NCI-H1105 treated with DMSO at 0.1 percent for 48 hours (cell line): ENCODE results near the gene GNAS-AS1.
"Not testable (repeated sequence)": the region's sequence is repeated elsewhere in the genome, so short reads cannot be mapped to it uniquely, and the experiment has no call there.

Experiments used
- DNase-seq: peaks from one replicate; lab custom pipeline; 2025; lab: John Stamatoyannopoulos, UW

Gene GNAS-AS1

GRCh38 chr20:58835231-58835630, 15.5 kb downstream of the GNAS-AS1 start:
- no peak for DNase-seq

- DNase-seq = peak; percentile 96
These were observed 16.8 kb downstream of the GNAS-AS1 start for GRCh38 chr20:58833921-58834320.

- no peak for DNase-seq
These were observed 18.2 kb downstream of the GNAS-AS1 start for GRCh38 chr20:58832457-58832856.

DNA sequence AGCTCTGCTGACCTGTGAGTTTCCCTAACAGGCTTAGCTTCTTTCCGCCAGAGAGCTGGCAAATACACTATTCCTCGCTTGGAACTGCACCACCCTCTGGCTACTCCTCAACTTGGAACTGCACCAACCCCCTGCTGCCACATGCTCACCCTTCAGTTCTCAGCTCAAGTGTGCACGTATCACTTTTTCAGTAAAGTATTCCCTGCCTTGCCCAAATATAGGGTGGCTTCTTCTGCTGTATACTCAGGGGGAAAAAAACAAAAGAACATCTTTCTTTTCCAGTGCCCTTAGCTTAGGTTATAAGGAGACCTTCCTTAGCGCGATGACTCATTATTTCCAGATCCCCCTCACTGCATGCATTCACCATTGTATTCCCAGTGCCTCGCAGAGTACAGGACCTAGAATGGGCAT, 21.2 kb downstream of the GNAS-AS1 start:
- DNase-seq = no peak

GRCh38 chr20:58828804-58829203, 21.9 kb downstream of the GNAS-AS1 start:
- not testable (repeated sequence) for DNase-seq

- DNase-seq = no peak
These were observed 22.6 kb downstream of the GNAS-AS1 start for GRCh38 chr20:58828136-58828535.

GRCh38 chr20:58826271-58826670, 24.4 kb downstream of the GNAS-AS1 start:
- DNase-seq = no peak

DNA sequence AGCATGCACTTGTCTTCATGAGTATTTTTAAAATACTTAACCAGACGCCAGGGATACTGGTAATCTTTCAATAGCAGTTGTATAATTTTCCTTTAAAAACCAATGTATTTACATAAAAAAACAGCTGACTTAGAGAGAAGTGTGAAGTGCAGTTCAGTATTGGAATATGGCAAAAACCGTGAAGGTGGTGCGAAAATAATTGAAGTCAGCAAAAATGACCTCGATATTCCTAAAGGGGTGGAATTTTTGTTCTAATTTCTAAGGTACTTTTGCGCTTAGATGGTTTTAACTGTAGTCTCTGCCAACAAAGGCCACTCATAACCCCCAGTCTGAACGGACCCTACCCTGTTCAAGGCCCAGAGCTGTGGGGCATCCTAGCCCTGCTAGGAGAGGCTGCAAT, 25.3 kb downstream of the GNAS-AS1 start:
- no peak for DNase-seq

DNA sequence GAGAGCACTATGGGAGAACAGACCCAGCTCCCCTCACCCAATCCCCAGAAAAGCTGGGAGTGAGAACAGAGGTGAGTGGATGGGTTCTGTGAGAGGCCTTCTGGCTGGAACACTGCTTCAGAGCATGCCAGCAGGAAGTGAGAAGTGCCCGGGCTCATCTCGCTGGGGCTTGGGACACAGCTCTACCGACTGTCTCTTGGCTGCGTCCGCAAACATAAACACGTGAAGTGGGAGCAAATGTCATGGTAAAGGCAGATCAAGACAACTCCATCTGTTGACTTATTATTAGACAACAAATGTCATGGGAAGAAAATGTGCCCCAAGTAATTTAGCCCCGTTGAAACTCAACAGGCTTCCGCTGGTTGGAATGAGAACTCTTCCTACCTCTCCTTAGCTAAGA, 25.9 kb downstream of the GNAS-AS1 start:
- DNase-seq = no peak

DNA sequence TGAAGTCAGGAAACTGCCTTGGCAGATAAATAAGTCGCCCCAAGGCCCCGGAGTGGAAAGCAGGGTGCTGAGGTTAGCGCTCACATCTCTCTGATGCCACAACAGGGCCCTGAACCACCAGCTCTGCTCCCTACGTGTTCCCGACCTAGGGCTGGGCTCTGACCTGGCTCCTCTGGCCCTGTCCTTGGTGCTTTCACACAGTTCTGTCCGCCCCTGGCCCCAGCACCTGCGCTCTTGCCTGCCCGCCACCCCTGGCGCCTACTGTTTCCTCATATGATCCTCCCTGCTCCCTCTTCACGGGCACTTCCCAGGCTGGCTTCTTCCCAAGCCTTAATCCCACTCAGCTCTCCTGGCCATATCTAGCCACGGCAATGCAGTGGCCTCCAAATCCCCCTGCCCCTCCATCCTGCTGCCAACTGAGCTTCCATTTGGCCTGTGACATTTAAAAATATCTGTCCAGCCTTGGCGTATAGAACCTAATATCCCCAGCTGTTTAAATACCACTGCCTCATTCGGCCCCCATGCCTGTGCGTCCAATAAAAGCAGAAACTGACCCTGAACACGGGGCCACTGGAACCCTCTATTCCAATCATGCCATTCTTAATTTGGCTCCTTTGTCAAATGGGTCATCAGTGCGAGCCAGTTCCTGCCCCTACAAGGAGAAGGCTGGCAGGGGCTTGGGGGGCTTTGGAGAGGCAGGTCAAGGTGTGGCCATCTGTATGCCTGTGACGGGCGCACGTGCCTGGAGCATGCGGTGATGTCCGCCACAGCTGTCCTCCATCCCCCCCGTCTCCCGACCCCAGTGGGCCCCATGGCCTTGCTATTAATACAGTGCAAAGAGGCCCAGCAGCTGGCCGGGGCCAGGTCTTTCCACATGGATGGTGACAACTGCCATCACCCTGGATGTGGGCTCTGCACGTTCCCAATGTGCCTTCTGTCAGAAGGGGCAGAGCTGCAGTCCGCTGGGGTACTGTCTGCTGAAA, 27.7 kb downstream of the GNAS-AS1 start:
- DNase-seq = no peak

DNA sequence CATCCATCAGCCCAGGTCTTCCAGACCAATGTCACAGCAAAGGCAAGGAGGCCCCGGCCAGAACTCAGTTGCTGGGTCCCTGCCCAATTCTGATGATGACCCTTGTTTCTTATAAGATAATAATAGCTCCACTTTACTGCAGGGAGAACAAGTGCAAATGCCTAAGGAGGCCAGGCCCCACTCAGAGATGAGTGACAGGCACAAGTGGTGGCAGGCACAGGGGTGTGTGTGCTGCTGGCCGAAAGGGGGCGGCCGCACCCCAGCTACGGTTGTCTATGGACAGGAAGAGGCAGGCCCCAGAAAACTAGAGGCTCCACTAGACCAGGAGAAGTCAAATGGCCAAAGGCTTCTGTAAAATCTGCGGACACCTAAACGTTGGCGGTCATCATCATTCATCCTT, 28.6 kb downstream of the GNAS-AS1 start:
- DNase-seq = no peak

DNA sequence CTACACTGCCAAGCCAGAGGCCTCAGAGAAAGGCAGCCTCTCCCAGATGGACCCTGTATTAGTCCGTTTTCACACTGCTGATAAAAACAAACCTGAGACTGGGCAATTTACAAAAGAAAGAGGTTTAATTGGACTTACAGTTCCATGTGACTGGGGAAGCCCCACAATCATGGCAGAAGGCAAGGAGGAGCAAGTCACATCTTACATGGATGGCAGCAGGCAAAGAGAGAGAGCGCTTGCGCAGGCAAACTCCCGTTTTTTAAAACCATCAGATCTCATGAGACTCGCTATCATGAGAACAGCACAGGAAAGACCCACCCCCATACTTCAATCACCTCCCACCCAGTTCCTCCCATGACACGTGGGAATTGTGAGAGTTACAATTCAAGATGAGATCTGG, 30.2 kb downstream of the GNAS-AS1 start:
- DNase-seq = not testable (repeated sequence)

DNA sequence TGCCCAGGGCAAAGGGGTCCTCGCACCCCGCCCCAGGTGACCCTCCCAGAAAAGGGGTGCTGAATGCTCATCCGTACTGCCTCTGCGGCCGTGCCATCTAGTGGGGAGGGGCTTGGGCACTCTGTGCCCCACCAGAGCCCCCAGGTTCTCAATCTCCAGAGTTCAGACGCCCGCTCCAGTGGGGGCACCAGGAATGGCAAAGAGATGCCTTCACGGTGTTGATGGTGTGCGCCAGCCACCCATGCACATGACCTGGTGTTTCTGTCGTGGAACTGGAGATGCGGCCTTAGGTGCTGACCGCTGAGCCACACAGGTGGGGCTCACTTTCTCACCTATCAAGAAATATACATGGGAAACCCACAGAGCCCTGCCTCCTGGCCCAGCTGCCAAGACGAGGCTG, 30.8 kb downstream of the GNAS-AS1 start:
- no peak for DNase-seq

GRCh38 chr20:58818586-58819285, 32.0 kb downstream of the GNAS-AS1 start:
- no peak for DNase-seq

GRCh38 chr20:58817748-58818147, 33.0 kb downstream of the GNAS-AS1 start:
- no peak for DNase-seq

DNA sequence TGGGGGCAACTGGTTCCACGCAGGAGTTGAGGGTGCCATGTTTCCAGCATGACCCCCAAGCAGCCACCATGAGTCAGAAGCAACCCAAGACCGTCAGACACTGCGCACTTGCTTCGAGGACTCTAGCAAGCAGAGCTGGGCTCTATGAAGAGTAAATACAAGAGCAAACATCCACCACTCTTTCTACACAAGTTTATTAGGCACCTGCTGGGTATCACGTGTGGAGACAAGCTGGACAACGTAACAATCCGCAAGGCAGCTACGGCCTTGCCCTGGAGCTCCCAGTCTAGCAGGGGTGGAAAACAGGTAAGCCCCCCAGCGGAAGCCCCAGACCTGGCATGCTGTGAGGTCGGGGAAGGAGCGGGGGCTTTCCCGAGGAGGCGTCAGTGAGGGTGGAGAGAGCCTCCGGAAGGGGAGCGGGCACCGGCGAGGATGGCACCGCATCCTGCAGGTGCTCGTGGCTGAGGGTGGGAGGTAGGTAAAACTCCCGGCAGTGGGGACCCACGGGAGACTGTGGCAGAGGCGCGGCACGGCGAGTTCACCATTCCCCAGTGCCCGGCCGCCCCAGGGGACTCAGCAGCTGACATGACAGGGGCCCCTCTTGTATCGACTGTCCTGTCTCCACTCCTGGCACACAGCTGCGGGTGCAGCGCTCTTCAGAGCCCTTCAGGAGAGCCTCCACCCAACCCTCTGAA, 33.6 kb downstream of the GNAS-AS1 start:
- DNase-seq = no peak

DNA sequence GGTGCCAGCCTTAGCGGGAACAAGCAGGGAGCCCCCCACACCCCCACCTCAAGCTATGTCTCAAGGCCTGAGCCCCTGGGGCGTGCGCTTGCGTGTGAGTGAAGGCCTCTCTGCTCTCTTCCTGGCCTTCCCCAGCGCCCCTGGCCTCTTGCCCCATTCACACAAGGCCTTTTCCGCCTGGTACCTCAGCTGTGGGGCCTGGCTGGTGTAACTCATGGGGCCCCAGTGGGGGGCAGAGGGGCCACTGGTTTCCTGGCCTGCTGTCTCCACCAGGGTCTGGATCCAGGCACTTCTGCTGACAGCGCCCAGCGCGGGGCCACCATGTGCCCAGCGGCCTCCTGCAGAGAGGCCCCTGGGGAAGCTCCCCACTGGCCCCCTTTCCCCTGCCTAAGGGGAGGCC, 34.7 kb downstream of the GNAS-AS1 start:
- no peak for DNase-seq

DNA sequence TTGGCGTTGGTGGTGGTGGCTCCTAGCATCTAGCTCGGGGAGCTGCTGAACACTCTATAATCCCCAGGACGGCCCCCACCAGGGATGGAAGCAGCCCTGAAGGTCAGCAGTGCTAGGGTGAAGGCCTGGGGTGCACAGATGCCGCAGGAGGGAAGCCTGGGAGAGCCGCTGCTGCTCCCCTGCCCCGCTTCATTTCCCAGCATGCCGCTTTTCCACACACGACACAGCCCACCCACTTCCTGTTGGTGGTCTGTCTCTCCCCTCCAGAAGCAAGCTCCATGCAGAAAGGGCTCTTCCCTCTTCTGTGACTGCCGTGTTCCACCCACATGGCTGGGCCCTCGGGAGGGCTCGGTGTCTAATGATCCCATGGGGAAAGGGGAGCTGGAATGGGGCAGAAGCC, 35.3 kb downstream of the GNAS-AS1 start:
- no peak for DNase-seq

DNA sequence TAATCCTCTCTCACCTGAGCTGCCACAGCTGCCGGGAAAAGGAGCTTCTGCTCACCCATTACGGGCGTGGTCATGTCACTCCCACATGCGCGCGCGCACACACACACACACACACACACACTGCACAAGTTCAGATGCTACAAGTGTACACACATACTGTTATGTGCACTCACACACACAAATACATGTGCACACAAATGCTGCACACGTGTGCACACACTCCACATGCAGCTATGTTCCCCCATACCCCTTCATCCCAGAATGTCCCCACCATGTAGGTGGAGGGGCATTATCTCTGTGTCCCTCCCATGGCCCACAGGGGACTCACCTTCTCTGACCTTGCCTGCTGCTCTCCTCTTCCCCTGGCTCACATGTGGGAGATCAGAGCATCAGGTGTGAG, 37.3 kb downstream of the GNAS-AS1 start:
- no peak for DNase-seq

DNA sequence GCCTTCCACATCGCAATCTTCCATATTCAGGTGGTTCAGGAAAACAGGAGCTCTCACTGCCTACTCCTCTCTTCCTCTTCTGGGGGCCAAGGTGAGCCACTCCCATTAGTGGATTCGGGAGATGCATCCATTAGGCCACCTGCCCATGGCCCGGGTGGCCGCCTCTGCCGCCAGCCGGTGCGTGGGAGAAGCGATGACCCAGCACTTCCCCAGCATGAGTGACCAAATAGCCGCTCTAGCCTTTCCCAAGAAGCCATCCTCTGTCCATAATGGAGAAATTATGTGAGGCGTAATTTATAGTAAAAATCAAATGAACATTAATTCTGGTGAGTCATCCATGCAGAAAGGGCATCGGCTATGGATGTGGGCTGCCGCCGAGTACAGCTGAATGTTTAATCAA, 39.4 kb downstream of the GNAS-AS1 start:
- no peak for DNase-seq

DNA sequence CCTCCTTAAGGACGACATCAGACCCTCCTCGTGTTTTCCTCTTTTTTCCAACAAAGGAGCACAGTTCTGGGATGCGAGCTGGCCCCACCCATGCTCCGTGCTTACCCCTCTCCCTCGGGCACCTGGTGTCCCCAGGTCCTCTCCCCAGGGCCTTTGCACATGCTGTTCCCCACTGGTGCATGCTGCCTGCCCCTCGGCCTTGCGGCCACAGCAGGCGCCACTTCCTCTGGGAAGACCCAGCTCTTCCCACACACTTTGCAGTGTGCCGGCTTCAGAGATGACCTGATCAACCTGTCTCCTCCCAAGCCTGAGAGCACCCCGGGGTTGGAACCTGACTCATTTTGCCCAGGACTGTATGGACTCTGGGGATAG, 39.8 kb downstream of the GNAS-AS1 start:
- no peak for DNase-seq

- DNase-seq = no peak
These were observed 40.4 kb downstream of the GNAS-AS1 start for GRCh38 chr20:58810116-58810878.
